Measurements from ENCODE around the gene FBLN2. TPM values are rescaled to one million over a fixed set of nuclear protein-coding genes. Genes with fewer than 3 reads are reported as not detected.

The FBLN2 gene
- total and polyA plus RNA-seq, 2 of the 4 experiments (the other 2 are of a cell fraction): 11.8 to 60.8 TPM

- Histone ChIP-seq H2BK5ac (ENCODE audit: low read depth, low read length, poor library complexity, severe bottlenecking) (no peak overlapping the region), H3K4me2 (ENCODE audit: low read depth, low read length) (no peak overlapping the region), H2BK120ac (ENCODE audit: low read depth, low read length) (no peak overlapping the region), H3K27ac (ENCODE audit: insufficient read depth, low read length) (no peak overlapping the region), H2AFZ (replicated peaks; ENCODE audit: low read length, poor library complexity) (no peak overlapping the region), H3K18ac (ENCODE audit: low read depth, low read length) (no peak overlapping the region), H3K4me1 (ENCODE audit: control insufficient read depth, insufficient read depth, low read length) (peaks cover 5% of the 10 kb centered on the region; the same call in 1 of the 2 replicates), H3K9me3 (ENCODE audit: control insufficient read depth, insufficient read depth, low read length) (no peaks in the 10 kb centered on the region), H4K8ac (ENCODE audit: low read depth in 2 of 2, low read length in 2 of 2) (no peak overlapping the region), H2BK15ac (ENCODE audit: low read depth, low read length) (no peak overlapping the region), H2AK9ac (replicated peaks; ENCODE audit: low read depth, low read length, poor library complexity) (no peak overlapping the region), H3K4me3 (ENCODE audit: insufficient read depth, low read depth, low read length) (no peak overlapping the region), H3K4ac (ENCODE audit: low read depth, low read length) (no peak overlapping the region; the same call in 1 of the 2 replicates), H3K79me1 (ENCODE audit: low read depth in 1 of 2, low read length in 2 of 2) (no peaks in the 10 kb centered on the region; a peak in 1 of 4 replicates), H4K91ac (ENCODE audit: insufficient read depth, low read depth, low read length) (no peak overlapping the region), H3K9me1 (ENCODE audit: insufficient read depth, low read length) (0 out of 2 replicates have a peak, but pooled peaks cover 7% of the 10 kb centered on the region), H4K20me1 (ENCODE audit: insufficient read depth, low read length) (no peaks in the 10 kb centered on the region), H3K23ac (ENCODE audit: low read depth, low read length) (no peak overlapping the region), H3K36me3 (ENCODE audit: control insufficient read depth, insufficient read depth, low read length) (no peaks in the 10 kb centered on the region), H3K9ac (ENCODE audit: low read depth, low read length) (no peak overlapping the region), H3K27me3 (ENCODE audit: control insufficient read depth, insufficient read depth, low read length) (no peaks in the 10 kb centered on the region; the same call in 1 of the 2 replicates), H3K14ac (replicated peaks; ENCODE audit: low read depth, low read length) (no peak overlapping the region), H2BK20ac (ENCODE audit: low read depth, low read length) (no peak overlapping the region), H3K56ac (ENCODE audit: extremely low read depth, insufficient read depth, low read length) (no peak overlapping the region), H2AK5ac (ENCODE audit: low read depth, low read length) (no peak overlapping the region), H4K5ac (ENCODE audit: low read depth, low read length) (no peak overlapping the region)
- intact Hi-C loops (cut with micrococcal nuclease) (loop anchor here (1.0 kb wide), 1 partner anchor 23 kb away; no protein-coding TSS in a partner anchor), dilution Hi-C loops (cut with HindIII; ENCODE audit: low sequenced_read_pairs, unreplicated experiment) (no loop called here), in situ Hi-C loops (cut with MboI; ENCODE audit: low sequenced_read_pairs) (no loop called here)
- no TSS peak for BruUV-seq (replicated peaks)
- DNase-seq (peak; percentile 80), ATAC-seq (ENCODE audit: low read depth) (peak; percentile 50)
- CTCF ChIA-PET: no interaction called here
- TF ChIP-seq RCOR1 (IDR thresholded peaks at IDR 0.05; ENCODE audit: insufficient replicate concordance, low read length): no peak
- no peak for TF ChIP-seq POLR2A (IDR thresholded peaks at IDR 0.05; ENCODE audit: low read depth, low read length)
- TF ChIP-seq, protein P1, sequence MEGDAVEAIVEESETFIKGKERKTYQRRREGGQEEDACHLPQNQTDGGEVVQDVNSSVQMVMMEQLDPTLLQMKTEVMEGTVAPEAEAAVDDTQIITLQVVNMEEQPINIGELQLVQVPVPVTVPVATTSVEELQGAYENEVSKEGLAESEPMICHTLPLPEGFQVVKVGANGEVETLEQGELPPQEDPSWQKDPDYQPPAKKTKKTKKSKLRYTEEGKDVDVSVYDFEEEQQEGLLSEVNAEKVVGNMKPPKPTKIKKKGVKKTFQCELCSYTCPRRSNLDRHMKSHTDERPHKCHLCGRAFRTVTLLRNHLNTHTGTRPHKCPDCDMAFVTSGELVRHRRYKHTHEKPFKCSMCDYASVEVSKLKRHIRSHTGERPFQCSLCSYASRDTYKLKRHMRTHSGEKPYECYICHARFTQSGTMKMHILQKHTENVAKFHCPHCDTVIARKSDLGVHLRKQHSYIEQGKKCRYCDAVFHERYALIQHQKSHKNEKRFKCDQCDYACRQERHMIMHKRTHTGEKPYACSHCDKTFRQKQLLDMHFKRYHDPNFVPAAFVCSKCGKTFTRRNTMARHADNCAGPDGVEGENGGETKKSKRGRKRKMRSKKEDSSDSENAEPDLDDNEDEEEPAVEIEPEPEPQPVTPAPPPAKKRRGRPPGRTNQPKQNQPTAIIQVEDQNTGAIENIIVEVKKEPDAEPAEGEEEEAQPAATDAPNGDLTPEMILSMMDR (conservative IDR thresholded peaks at IDR 0.05; ENCODE audit: low read depth, low read length): no peak
- no peak; the same call in 1 of the 2 replicates for TF ChIP-seq USF2 (IDR thresholded peaks at IDR 0.05; ENCODE audit: low read depth, low read length)
- TF ChIP-seq BHLHE40 (IDR thresholded peaks at IDR 0.05; ENCODE audit: low read depth, low read length): no peak
- no peak for TF ChIP-seq MAZ (IDR thresholded peaks at IDR 0.05; ENCODE audit: borderline replicate concordance, low read depth, low read length)
- no peak for TF ChIP-seq RFX5 (IDR thresholded peaks at IDR 0.05; ENCODE audit: low read depth, low read length)
- TF ChIP-seq SMC3 (IDR thresholded peaks at IDR 0.05; ENCODE audit: low read depth, low read length): no peak
- TF ChIP-seq CHD1 (IDR thresholded peaks at IDR 0.05; ENCODE audit: low read depth, low read length): no peak
- WGBS, 2 experiments (ENCODE audit: extremely low coverage in 2 of 2, insufficient read length in 1 of 2): 31% methylated on average over 2 of the region's 9 CpGs; no CpG with 5 or more reads in 1 of the 2 experiments
- POLR2A ChIA-PET (ENCODE audit: unreplicated experiment): no interaction called here
These were observed 52.2 kb downstream of the FBLN2 start for GRCh38 chr3:13600950-13601691.

Data from IMR-90 (cell line).